Activated naive CD4-positive, alpha-beta T cell treated with anti-CD3 and anti-CD28 coated beads, Interleukin-2, amount 50 U/mL, for 72 hours (primary cell): ENCODE results near the gene CDK9. TPM values are rescaled to one million over a fixed set of nuclear protein-coding genes. Genes with fewer than 3 reads are reported as not detected.
"Not testable (repeated sequence)": the region's sequence is repeated elsewhere in the genome, so short reads cannot be mapped to it uniquely, and the experiment has no call there.

Experiments
- ATAC-seq, 2 donors: fragments of 150-1000 bp; cut with Tn5 transposase; 2 replicates each; pipeline ENCODE4 v1.10.0; 2021; ENCODE audit warnings: mild to moderate bottlenecking in 2 of 2, moderate library complexity in 2 of 2
- DNase-seq, 2 donors: peaks; one replicate each; pipeline ENCODE4 v3.0.0; 2021 to 2022; ENCODE audit warnings: low spot score in 2 of 2
- H3K27ac Mint-ChIP-seq, 2 donors: one replicate each; pipeline ENCODE4 v1.8.0; 2022; ENCODE audit warnings: mild to moderate bottlenecking in 2 of 2, mixed read lengths in 2 of 2
- H3K36me3 Mint-ChIP-seq, 2 donors: one replicate each; pipeline ENCODE4 v1.8.0; 2022; ENCODE audit warnings: mixed read lengths in 2 of 2
- H3K9me3 Mint-ChIP-seq, 2 donors: one replicate each; pipeline ENCODE4 v1.8.0; 2022; ENCODE audit warnings: mixed read lengths in 2 of 2
- total RNA-seq, 2 donors: library from RNA; stranded (reverse); gene quantifications; one replicate each; pipeline ENCODE4 v1.2.3, GENCODE V29; 2022

The CDK9 gene
- total RNA-seq, 2 donors from 2014 or later: 74.8 to 89.3 TPM

- H3K27ac Mint-ChIP-seq: peak overlapping the region in 1 of 2 donors; percentile 77
- ATAC-seq: peak in 1 of 2 donors; percentile 7
- no peaks in the 10 kb centered on the region for H3K9me3 Mint-ChIP-seq
- H3K36me3 Mint-ChIP-seq: peaks cover 0 to 4% of the 10 kb centered on the region in 2 donors
- DNase-seq: no peak
Observed at GRCh38 chr9:127816728-127817127, 30.9 kb downstream of the CDK9 start.

GRCh38 chr9:127817881-127818434 lies 32.1 kb downstream of the CDK9 start:
- Mint-ChIP-seq H3K27ac (peak overlapping the region; percentile 13 to 33), H3K9me3 (no peaks in the 10 kb centered on the region), H3K36me3 (peaks cover 0 to 4% of the 10 kb centered on the region in 2 donors)
- DNase-seq (no peak), ATAC-seq (no peak)

DNA sequence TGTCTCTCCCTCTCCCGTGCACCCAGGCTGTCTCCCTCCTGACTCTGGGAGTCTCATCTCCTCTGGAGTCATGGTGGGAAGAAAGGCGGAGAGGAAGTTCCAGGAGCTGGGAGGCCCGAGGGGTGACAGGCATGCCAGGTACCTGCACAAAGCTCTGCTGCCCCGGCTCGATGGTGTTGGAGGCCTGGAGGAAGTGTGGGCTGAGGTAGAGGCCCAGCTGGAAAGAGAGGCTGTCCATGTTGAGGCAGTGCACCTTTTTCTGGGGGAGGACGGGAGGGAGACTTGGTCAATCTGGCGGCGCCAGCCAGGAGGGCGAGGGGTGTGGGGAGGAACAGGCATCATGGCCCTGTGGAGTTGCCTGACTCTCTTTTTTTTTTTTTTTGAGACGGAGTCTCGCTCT lies 32.7 kb downstream of the CDK9 start:
- Mint-ChIP-seq H3K9me3 (no peaks in the 10 kb centered on the region), H3K27ac (peak overlapping the region; percentile 13 to 44), H3K36me3 (peaks cover 0 to 4% of the 10 kb centered on the region in 2 donors)
- ATAC-seq: no peak
- DNase-seq: no peak

DNA sequence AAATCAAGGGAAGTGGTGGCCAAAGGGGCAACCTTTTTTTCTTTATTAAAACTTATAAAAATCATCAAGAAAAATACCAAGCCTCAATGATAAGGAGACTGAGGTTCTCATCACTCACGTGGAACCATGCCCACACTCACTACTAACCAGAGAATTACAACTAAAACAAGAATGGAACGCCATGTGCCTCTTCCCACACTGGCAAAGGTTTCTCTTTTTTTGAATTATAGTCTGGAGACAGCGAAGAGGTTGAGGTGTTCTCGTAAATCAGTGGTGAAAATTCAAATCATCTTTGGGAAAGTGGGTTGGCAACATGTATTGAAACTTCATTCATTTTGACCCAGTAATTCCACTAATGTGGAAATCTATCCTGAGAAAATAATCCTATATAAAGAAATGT lies 36.3 kb downstream of the CDK9 start:
- H3K27ac Mint-ChIP-seq: no peak overlapping the region
- no peaks in the 10 kb centered on the region for H3K9me3 Mint-ChIP-seq
- peaks cover 0 to 4% of the 10 kb centered on the region in 2 donors for H3K36me3 Mint-ChIP-seq
- DNase-seq (no peak), ATAC-seq (no peak)

DNA sequence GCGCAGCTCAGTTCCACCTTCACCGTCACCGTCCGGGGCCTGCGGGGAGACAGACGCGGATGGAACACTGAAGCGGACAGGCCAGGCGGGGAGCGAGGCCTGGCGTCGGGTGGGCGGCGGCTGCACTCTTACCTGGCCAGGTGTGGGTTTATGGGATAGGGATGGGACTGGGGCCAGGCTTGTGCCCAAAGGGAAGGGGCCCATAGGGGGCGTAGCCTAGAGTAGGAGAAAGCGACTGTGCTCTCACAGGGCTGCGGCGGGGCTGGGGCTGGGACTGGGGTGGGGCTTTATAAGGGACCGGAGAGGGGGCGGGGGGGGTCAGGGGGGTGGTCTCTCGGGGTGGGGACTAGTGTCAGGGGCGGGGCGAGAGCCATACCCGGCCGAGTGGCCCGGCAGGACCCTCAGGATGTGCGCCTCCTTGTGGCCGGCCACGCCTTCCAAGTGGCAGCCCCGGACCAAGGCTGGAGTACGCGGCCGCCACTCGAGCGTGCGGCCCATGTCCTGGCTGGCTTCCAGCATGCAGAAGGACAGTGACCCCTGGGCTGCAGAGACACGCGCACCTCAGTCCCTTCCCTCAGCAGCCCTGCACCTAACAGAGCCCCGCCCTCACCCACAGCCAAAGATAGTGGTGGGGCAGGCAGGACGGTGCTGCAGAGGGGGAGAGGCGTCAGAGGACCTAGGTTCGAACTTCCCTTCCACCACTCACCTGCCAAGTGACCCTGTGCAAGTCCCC lies 39.7 kb downstream of the CDK9 start:
- ATAC-seq: no peak
- no peaks in the 10 kb centered on the region for H3K9me3 Mint-ChIP-seq
- no peaks in the 10 kb centered on the region for H3K36me3 Mint-ChIP-seq
- H3K27ac Mint-ChIP-seq: no peak overlapping the region
- DNase-seq: no peak

DNA sequence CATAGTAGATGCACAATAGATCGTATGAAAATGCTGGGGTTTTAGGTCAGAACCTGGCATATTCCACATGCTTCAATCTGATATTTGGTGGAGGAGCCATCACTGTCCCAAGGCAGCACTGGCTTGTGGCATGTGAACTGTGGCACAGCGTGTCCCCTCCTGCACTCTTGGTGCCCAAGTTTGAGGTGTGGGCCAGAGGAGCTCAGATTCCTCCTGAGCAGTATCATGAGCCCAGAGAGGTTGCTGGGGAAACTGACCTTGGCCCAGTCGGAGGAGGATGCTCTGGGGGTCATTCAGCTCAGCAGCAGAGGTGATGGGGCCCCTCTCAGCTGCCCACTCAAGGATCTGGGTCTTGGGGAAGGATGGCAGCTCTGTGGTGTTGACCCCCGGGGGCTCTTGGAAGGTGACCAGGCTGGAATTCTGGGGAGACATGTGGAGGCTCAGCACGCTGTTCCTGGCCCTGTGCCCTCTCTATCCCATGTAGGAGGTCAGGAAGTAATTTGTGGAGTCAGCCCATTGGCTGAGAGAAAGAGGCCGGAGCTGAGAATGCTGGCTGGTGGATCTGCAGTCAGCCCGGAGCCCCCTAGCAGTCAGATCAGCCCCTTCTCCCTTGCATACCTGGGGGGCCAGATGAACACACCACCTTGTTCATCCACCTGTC lies 40.5 kb downstream of the CDK9 start:
- ATAC-seq (no peak), DNase-seq (no peak)
- Mint-ChIP-seq H3K36me3 (no peaks in the 10 kb centered on the region), H3K9me3 (no peaks in the 10 kb centered on the region), H3K27ac (no peak overlapping the region)

DNA sequence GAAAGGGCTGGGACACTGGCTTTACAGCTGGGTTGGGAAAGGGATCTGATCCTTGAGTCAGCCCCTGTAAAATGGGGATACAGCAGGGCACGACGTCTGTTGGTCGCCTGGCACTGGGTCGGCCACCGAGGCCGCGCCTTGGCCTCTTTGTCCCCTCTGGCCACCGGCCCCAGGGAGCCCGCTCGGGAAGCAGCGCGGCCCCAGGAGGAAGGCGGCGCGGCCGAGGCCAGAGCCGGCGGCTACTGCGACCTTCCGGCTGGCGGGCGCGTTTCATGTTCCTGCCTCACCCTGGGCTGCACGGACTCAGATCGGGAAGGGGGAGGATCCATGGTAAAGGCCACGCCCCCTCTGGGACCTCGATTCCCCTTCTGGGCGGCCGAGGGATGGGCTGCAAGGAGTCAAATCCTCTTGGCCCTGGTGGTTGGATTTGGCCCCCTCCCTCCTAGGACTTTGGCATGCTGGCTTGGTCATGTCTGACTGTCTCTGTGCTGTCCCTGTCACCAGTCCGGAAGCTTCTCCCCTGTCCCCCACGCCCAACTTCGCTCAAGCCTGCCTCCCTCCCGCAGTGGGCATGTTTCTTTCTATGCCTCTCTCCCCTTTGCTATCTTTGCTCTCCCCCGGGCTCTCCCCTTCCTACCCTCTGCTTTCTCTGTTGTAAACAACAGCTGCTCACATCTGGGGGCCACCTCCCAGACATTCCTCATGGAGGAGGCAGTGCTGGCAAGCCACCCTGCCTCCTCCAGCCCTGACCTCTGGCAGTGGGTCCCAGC lies 42.6 kb downstream of the CDK9 start:
- H3K36me3 Mint-ChIP-seq: no peaks in the 10 kb centered on the region
- H3K9me3 Mint-ChIP-seq: no peaks in the 10 kb centered on the region
- H3K27ac Mint-ChIP-seq: peak overlapping the region in 1 of 2 donors; percentile 91
- DNase-seq (no peak), ATAC-seq (no peak)

GRCh38 chr9:127829205-127829906 lies 43.5 kb downstream of the CDK9 start:
- no peaks in the 10 kb centered on the region for H3K36me3 Mint-ChIP-seq
- peak overlapping the region in 1 of 2 donors; percentile 91 for H3K27ac Mint-ChIP-seq
- ATAC-seq (no peak), DNase-seq (no peak)
- no peaks in the 10 kb centered on the region for H3K9me3 Mint-ChIP-seq

- peak; percentile 45 to 69 for ATAC-seq
- DNase-seq: no peak
- Mint-ChIP-seq H3K27ac (peak overlapping the region; percentile 45 to 61), H3K9me3 (no peaks in the 10 kb centered on the region), H3K36me3 (no peaks in the 10 kb centered on the region)
Observed at GRCh38 chr9:127832248-127832647, 46.4 kb downstream of the CDK9 start.

- Mint-ChIP-seq H3K36me3 (no peaks in the 10 kb centered on the region), H3K27ac (peak overlapping the region in 1 of 2 donors; percentile 36), H3K9me3 (no peaks in the 10 kb centered on the region)
- DNase-seq (no peak), ATAC-seq (peak in 1 of 2 donors; percentile 25)
Observed at GRCh38 chr9:127833555-127833954, 47.7 kb downstream of the CDK9 start.

- Mint-ChIP-seq H3K36me3 (no peaks in the 10 kb centered on the region), H3K9me3 (no peaks in the 10 kb centered on the region), H3K27ac (no peak overlapping the region)
- ATAC-seq (peak; percentile 53 to 63), DNase-seq (no peak)
Observed at GRCh38 chr9:127835991-127836516, 50.2 kb downstream of the CDK9 start.

- H3K27ac Mint-ChIP-seq, H3K36me3 Mint-ChIP-seq, DNase-seq, H3K9me3 Mint-ChIP-seq, ATAC-seq: not testable (repeated sequence)
Observed at GRCh38 chr9:127836561-127836960, 50.7 kb downstream of the CDK9 start.

GRCh38 chr9:127837346-127837745 lies 51.5 kb downstream of the CDK9 start:
- Mint-ChIP-seq H3K27ac (peak overlapping the region in 1 of 2 donors; percentile 61), H3K9me3 (no peaks in the 10 kb centered on the region), H3K36me3 (no peaks in the 10 kb centered on the region)
- DNase-seq: no peak
- no peak for ATAC-seq

GRCh38 chr9:127838375-127839078 lies 52.7 kb downstream of the CDK9 start:
- H3K9me3 Mint-ChIP-seq: no peaks in the 10 kb centered on the region
- ATAC-seq (no peak), DNase-seq (no peak)
- H3K27ac Mint-ChIP-seq: peak overlapping the region; percentile 61 to 77
- H3K36me3 Mint-ChIP-seq: no peaks in the 10 kb centered on the region
